HL-60 (cell line): ENCODE data around the gene HIPK2.

ENCODE experiments used
- DNase-seq, 2 experiments: peaks; one replicate each; pipeline ENCODE4 v3.0.0-alpha.2; 2010 to 2020; ENCODE audit warnings: low read depth in 1 of 2, low spot score in 1 of 2
- H3K27ac ChIP-seq: fragments of 250-450 bp; sonication (Bioruptor Pico); replicated peaks from 2 replicates; pipeline ENCODE4 v1.5.1; 2020; ENCODE audit warnings: mild to moderate bottlenecking, moderate library complexity
- H3K27me3 ChIP-seq: fragments of 250-450 bp; sonication (Bioruptor Pico); 2 replicates; pipeline ENCODE4 v1.5.1; 2021; ENCODE audit warnings: mild to moderate bottlenecking, moderate library complexity; ENCODE audit not compliant: insufficient read depth, poor library complexity, severe bottlenecking
- H3K4me3 ChIP-seq: replicated peaks from 2 replicates; pipeline ENCODE4 v1.5.1; 2011; ENCODE audit warnings: mild to moderate bottlenecking, control low read depth, low read length; ENCODE audit not compliant: insufficient read depth
- GABPA ChIP-seq: IDR thresholded peaks from 2 replicates; pipeline ENCODE4 v1.6.1; 2012; ENCODE audit warnings: low read depth
- POLR2AphosphoS5 ChIP-seq: IDR thresholded peaks from 2 replicates; pipeline ENCODE4 v1.6.1; 2012; ENCODE audit warnings: low read depth
- SPI1 ChIP-seq: IDR thresholded peaks from 2 replicates; pipeline ENCODE4 v1.6.1; 2012; ENCODE audit warnings: low read depth, mild to moderate bottlenecking, borderline replicate concordance
- TF ChIP-seq, protein P1 (sequence below): IDR thresholded peaks from one replicate; pipeline ENCODE4 v1.5.1; 2011; ENCODE audit warnings: low read length, control low read depth, inconsistent platforms; ENCODE audit not compliant: insufficient read depth
- TF ChIP-seq, protein P2 (sequence below): IDR thresholded peaks from 2 replicates; pipeline ENCODE4 v1.6.1; 2012; ENCODE audit warnings: low read depth; ENCODE audit not compliant: insufficient replicate concordance

The HIPK2 gene

DNA sequence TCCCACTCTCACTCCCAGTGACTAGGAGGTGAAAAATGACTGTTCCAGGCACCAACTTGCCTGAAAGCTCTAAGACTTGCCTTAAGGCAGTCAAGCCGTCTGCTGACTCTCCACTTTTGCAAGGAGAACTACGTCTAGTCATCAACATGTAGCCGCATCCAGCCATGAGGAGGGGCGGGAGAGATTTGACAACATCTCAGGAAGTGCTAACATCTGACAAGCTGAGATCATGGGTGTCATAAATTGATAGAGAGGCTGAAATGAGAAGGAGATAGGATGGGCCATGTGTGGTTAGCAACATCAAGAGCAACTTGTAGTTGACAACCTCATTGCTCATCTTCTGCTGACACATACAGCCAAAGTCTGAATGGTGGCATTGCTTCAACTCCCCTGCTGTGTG lies 42.3 kb upstream of the HIPK2 start:
- DNase-seq: no peak
- no peak overlapping the region for H3K27ac ChIP-seq
- TF ChIP-seq GABPA: no peak
- TF ChIP-seq SPI1: no peak
- no peak for TF ChIP-seq POLR2AphosphoS5
- TF ChIP-seq, protein P1, sequence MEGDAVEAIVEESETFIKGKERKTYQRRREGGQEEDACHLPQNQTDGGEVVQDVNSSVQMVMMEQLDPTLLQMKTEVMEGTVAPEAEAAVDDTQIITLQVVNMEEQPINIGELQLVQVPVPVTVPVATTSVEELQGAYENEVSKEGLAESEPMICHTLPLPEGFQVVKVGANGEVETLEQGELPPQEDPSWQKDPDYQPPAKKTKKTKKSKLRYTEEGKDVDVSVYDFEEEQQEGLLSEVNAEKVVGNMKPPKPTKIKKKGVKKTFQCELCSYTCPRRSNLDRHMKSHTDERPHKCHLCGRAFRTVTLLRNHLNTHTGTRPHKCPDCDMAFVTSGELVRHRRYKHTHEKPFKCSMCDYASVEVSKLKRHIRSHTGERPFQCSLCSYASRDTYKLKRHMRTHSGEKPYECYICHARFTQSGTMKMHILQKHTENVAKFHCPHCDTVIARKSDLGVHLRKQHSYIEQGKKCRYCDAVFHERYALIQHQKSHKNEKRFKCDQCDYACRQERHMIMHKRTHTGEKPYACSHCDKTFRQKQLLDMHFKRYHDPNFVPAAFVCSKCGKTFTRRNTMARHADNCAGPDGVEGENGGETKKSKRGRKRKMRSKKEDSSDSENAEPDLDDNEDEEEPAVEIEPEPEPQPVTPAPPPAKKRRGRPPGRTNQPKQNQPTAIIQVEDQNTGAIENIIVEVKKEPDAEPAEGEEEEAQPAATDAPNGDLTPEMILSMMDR: no peak
- TF ChIP-seq, protein P2, sequence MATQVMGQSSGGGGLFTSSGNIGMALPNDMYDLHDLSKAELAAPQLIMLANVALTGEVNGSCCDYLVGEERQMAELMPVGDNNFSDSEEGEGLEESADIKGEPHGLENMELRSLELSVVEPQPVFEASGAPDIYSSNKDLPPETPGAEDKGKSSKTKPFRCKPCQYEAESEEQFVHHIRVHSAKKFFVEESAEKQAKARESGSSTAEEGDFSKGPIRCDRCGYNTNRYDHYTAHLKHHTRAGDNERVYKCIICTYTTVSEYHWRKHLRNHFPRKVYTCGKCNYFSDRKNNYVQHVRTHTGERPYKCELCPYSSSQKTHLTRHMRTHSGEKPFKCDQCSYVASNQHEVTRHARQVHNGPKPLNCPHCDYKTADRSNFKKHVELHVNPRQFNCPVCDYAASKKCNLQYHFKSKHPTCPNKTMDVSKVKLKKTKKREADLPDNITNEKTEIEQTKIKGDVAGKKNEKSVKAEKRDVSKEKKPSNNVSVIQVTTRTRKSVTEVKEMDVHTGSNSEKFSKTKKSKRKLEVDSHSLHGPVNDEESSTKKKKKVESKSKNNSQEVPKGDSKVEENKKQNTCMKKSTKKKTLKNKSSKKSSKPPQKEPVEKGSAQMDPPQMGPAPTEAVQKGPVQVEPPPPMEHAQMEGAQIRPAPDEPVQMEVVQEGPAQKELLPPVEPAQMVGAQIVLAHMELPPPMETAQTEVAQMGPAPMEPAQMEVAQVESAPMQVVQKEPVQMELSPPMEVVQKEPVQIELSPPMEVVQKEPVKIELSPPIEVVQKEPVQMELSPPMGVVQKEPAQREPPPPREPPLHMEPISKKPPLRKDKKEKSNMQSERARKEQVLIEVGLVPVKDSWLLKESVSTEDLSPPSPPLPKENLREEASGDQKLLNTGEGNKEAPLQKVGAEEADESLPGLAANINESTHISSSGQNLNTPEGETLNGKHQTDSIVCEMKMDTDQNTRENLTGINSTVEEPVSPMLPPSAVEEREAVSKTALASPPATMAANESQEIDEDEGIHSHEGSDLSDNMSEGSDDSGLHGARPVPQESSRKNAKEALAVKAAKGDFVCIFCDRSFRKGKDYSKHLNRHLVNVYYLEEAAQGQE: no peak
- no peaks in the 10 kb centered on the region for H3K27me3 ChIP-seq
- H3K4me3 ChIP-seq: no peak overlapping the region

- TF ChIP-seq POLR2AphosphoS5 (no peak), GABPA (no peak)
- TF ChIP-seq, protein P1: no peak
- Histone ChIP-seq H3K27me3 (no peaks in the 10 kb centered on the region), H3K4me3 (no peak overlapping the region), H3K27ac (no peak overlapping the region)
- DNase-seq: no peak
Observed at GRCh38 chr7:139817249-139817648, 39.5 kb upstream of the HIPK2 start.

- Histone ChIP-seq H3K4me3 (no peak overlapping the region), H3K27me3 (no peaks in the 10 kb centered on the region), H3K27ac (no peak overlapping the region)
- no peak for DNase-seq
- TF ChIP-seq POLR2AphosphoS5: no peak
- TF ChIP-seq, protein P2: no peak
- no peak for TF ChIP-seq GABPA
- TF ChIP-seq, protein P1: no peak
- no peak for TF ChIP-seq SPI1
Observed at GRCh38 chr7:139813689-139814088, 35.9 kb upstream of the HIPK2 start.

- TF ChIP-seq POLR2AphosphoS5 (no peak), SPI1 (no peak), GABPA (no peak)
- TF ChIP-seq, protein P1: no peak
- TF ChIP-seq, protein P2: no peak
- no peak for DNase-seq
- Histone ChIP-seq H3K27ac (no peak overlapping the region), H3K27me3 (no peaks in the 10 kb centered on the region), H3K4me3 (no peak overlapping the region)
Observed at GRCh38 chr7:139813151-139813550, 35.4 kb upstream of the HIPK2 start.
